Fibroblast of pulmonary artery (primary cell): ENCODE data around the gene SLC32A1.

Source experiments
- DNase-seq: peaks from one replicate; pipeline ENCODE4 v3.0.0-alpha.2; 2010; ENCODE audit warnings: low read depth
- H3K4me3 ChIP-seq: replicated peaks from 2 replicates; pipeline ENCODE4 v1.5.1; 2011; ENCODE audit warnings: low read depth, mild to moderate bottlenecking, control low read depth, low read length, moderate library complexity
- TF ChIP-seq, protein P1 (sequence below): IDR thresholded peaks from 2 replicates; pipeline ENCODE4 v1.5.1; 2011; ENCODE audit warnings: mild to moderate bottlenecking, control low read depth, low read length, inconsistent platforms; ENCODE audit errors: missing control alignments

SLC32A1 gene

DNA sequence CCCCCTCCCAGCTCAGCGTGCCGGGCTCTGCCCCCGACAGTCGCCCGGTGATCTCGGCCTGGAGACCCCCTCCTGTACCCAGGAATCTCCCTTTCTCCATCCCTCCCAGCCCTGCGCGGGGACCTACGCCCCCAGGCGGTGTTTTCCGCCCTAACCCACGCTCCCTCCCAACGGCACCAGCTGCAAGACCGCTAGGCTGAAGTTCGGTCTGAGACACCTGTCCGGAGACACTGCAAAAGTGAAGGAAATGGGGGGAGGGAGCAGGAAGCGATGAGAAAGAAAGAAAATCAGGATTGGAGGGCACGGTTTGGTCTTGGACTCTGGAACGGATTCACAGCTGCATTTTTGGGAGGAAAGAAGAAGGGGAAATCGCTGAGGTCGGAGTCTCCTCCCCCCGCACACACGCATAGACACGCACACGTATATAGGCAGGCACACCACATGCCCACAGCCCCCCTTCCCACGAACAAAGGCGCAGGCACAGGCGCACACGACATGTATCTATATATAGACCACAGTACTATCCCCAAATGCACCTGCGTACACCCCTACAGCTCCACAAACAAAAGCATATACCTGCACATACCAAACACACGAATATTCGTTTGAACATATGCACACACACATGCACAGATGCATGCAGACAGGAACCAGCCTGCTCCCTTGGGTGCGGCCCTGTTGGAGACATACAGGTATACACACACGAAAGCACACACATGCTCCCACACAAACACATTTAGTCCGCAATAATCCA lies 1.0 kb downstream of the SLC32A1 start:
- TF ChIP-seq, protein P1, sequence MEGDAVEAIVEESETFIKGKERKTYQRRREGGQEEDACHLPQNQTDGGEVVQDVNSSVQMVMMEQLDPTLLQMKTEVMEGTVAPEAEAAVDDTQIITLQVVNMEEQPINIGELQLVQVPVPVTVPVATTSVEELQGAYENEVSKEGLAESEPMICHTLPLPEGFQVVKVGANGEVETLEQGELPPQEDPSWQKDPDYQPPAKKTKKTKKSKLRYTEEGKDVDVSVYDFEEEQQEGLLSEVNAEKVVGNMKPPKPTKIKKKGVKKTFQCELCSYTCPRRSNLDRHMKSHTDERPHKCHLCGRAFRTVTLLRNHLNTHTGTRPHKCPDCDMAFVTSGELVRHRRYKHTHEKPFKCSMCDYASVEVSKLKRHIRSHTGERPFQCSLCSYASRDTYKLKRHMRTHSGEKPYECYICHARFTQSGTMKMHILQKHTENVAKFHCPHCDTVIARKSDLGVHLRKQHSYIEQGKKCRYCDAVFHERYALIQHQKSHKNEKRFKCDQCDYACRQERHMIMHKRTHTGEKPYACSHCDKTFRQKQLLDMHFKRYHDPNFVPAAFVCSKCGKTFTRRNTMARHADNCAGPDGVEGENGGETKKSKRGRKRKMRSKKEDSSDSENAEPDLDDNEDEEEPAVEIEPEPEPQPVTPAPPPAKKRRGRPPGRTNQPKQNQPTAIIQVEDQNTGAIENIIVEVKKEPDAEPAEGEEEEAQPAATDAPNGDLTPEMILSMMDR, result no peak
- H3K4me3 ChIP-seq, result no peak overlapping the region
- DNase-seq, result no peak

DNA sequence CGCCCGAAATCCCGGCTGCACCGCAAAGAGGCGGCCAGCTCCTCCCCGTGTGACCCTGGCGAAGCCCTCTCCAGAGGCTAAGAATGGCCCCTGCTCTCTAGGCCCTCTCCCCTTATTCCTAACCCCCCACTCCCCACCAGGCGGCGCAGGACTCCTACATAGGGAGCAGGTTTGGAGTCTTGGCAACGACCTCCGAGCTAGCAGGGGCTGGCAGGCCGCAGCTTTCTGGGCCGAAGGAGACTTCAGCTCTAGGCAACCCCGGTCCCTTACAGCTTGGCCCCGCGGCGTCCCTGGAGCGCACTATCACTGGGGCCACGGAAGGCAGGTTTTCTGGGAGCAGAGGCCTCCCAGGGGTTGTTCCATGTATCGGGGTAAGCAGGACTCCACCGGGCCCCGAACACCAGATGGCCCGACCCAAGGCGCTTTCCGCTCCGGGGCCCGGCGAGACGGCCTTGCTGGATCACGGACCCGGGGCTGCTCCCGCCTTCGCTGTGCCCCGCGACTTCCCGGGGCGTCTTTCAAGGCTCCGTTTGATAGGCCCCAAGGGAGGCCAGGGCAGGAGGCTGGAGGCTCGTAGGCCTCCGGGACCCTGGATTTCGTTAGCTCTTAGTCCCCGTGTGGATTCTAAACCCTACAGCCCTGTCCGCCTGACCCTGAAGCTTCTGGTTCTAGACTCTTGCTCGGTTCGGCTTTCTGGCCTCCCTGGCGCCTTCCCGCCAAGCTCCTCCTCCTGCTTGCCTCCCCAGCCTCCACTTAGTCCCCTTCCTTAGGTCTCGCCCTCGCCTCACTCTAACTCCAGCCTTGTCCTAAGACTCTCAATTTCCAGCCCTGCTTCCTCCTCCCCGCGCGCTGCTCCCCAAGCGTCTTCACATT lies 1.9 kb downstream of the SLC32A1 start:
- H3K4me3 ChIP-seq, result no peak overlapping the region
- peak; percentile 39 for DNase-seq
- TF ChIP-seq, protein P1, result peak; percentile 47

DNA sequence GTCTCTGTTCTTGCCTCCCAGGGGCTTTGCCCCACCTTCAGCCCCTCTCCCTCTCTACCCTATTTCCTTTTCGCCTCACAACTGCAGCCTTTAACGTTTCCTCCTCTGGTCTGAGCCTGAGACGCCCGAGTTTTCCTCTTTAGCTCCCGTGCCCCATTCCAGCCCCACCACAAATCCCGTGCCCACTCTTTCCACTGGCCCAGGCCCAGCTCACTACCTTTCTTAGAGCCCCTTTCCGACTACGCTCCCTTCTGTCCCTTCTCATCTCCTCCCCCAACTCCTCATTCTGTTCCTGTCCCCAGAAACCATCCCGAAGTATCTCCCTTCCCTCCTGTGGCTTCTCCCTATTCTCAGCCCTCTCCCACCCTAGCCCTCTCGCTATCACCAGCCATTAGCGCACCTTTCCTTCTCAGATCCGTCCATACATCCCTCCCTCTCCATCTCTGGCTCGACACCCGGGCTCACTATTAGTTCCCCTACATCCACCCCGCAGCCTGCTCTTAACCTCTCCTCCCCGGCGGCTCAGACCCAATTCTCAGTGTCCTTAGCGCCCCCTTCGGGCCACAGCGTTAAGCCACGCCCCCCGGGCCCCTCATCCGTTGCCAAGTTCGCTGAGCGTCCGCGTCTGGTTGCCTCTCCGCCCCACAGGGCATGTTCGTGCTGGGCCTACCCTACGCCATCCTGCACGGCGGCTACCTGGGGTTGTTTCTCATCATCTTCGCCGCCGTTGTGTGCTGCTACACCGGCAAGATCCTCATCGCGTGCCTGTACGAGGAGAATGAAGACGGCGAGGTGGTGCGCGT lies 2.7 kb downstream of the SLC32A1 start:
- DNase-seq, result peak; percentile 18
- TF ChIP-seq, protein P1, result peak; percentile 27
- no peak overlapping the region for H3K4me3 ChIP-seq

DNA sequence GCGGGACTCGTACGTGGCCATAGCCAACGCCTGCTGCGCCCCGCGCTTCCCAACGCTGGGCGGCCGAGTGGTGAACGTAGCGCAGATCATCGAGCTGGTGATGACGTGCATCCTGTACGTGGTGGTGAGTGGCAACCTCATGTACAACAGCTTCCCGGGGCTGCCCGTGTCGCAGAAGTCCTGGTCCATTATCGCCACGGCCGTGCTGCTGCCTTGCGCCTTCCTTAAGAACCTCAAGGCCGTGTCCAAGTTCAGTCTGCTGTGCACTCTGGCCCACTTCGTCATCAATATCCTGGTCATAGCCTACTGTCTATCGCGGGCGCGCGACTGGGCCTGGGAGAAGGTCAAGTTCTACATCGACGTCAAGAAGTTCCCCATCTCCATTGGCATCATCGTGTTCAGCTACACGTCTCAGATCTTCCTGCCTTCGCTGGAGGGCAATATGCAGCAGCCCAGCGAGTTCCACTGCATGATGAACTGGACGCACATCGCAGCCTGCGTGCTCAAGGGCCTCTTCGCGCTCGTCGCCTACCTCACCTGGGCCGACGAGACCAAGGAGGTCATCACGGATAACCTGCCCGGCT lies 3.4 kb downstream of the SLC32A1 start:
- no peak overlapping the region for H3K4me3 ChIP-seq
- no peak for DNase-seq
- TF ChIP-seq, protein P1, result no peak

DNA sequence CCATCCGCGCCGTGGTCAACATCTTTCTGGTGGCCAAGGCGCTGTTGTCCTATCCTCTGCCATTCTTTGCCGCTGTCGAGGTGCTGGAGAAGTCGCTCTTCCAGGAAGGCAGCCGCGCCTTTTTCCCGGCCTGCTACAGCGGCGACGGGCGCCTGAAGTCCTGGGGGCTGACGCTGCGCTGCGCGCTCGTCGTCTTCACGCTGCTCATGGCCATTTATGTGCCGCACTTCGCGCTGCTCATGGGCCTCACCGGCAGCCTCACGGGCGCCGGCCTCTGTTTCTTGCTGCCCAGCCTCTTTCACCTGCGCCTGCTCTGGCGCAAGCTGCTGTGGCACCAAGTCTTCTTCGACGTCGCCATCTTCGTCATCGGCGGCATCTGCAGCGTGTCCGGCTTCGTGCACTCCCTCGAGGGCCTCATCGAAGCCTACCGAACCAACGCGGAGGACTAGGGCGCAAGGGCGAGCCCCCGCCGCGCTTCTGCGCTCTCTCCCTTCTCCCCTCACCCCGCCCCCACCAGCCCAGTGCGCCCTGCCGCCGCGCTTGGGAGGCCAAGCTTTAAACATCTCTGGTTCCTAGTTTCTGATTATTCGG lies 4.0 kb downstream of the SLC32A1 start:
- no peak overlapping the region for H3K4me3 ChIP-seq
- TF ChIP-seq, protein P1, result no peak
- no peak for DNase-seq
